Measurements from ENCODE around the gene NFKB2.
A peak's percentile ranks its signal among the peaks of the same experiment; 100 is the strongest.

Gene NFKB2

DNA sequence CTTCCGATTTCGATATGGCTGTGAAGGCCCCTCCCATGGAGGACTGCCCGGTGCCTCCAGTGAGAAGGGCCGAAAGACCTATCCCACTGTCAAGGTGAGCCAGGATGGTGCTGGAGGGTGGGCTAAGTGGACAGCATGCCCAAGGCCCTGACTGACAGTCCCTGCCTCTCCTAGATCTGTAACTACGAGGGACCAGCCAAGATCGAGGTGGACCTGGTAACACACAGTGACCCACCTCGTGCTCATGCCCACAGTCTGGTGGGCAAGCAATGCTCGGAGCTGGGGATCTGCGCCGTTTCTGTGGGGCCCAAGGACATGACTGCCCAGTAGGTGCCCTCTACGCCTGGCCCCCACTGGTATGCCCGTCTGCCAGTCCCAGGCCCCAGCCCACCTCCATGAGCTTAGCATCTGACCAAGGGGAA, 1.2 kb downstream of the NFKB2 start:
- Histone ChIP-seq H3K4me2 (ENCODE audit: low read length) (no peak overlapping the region), H3K9ac (ENCODE audit: low read length) (no peak overlapping the region), H4K5ac (ENCODE audit: low read length) (no peak overlapping the region), H3K23ac (ENCODE audit: low read length) (no peak overlapping the region), H3K18ac (ENCODE audit: low read length) (no peak overlapping the region), H4K8ac (ENCODE audit: low read depth, low read length) (no peak overlapping the region), H3K79me1 (ENCODE audit: low read length) (no peaks in the 10 kb centered on the region), H3K4ac (ENCODE audit: low read depth, low read length) (no peak overlapping the region), H3K4me1 (ENCODE audit: control insufficient read depth, low read depth, low read length) (peaks cover 10% of the 10 kb centered on the region), H2BK120ac (ENCODE audit: low read depth, low read length) (no peak overlapping the region), H2BK15ac (replicated peaks; ENCODE audit: low read depth) (no peak overlapping the region), H3K27ac (ENCODE audit: low read depth, low read length) (no peak overlapping the region), H3K27me3 (ENCODE audit: insufficient read depth, low read length, poor library complexity) (no peaks in the 10 kb centered on the region), H3K4me3 (ENCODE audit: low read length) (no peak overlapping the region), H3K56ac (ENCODE audit: low read length) (no peak overlapping the region), H3K36me3 (ENCODE audit: control insufficient read depth, insufficient read depth, low read length) (no peaks in the 10 kb centered on the region), H3K79me2 (ENCODE audit: control insufficient read depth, insufficient read depth, low read length) (no peaks in the 10 kb centered on the region), H2BK5ac (ENCODE audit: low read length) (no peak overlapping the region), H2AK5ac (ENCODE audit: low read length) (no peak overlapping the region)
- WGBS (ENCODE audit: extremely low coverage, insufficient coverage, low lambda C conversion rate): no CpG with 5 or more reads among the region's 12 CpGs
- DNase-seq: no peak

GRCh38 chr10:102397222-102398171, 2.0 kb downstream of the NFKB2 start:
- H3K4ac ChIP-seq (ENCODE audit: low read depth, low read length): no peak overlapping the region
- no peaks in the 10 kb centered on the region for H3K36me3 ChIP-seq (ENCODE audit: control insufficient read depth, insufficient read depth, low read length)
- H3K23ac ChIP-seq (ENCODE audit: low read length): no peak overlapping the region
- no peak overlapping the region for H2BK15ac ChIP-seq (replicated peaks; ENCODE audit: low read depth)
- H3K56ac ChIP-seq (ENCODE audit: low read length): no peak overlapping the region
- H3K18ac ChIP-seq (ENCODE audit: low read length): no peak overlapping the region
- no peak for DNase-seq
- H3K4me2 ChIP-seq (ENCODE audit: low read length): no peak overlapping the region
- H4K5ac ChIP-seq (ENCODE audit: low read length): no peak overlapping the region
- no peak overlapping the region for H2BK5ac ChIP-seq (ENCODE audit: low read length)
- H3K4me3 ChIP-seq (ENCODE audit: low read length): no peak overlapping the region
- H3K27me3 ChIP-seq (ENCODE audit: insufficient read depth, low read length, poor library complexity): no peaks in the 10 kb centered on the region
- no peak overlapping the region for H4K8ac ChIP-seq (ENCODE audit: low read depth, low read length)
- no peaks in the 10 kb centered on the region for H3K79me2 ChIP-seq (ENCODE audit: control insufficient read depth, insufficient read depth, low read length)
- no peak overlapping the region for H3K9ac ChIP-seq (ENCODE audit: low read length)
- H3K4me1 ChIP-seq (ENCODE audit: control insufficient read depth, low read depth, low read length): peaks cover 10% of the 10 kb centered on the region
- H3K79me1 ChIP-seq (ENCODE audit: low read length): no peaks in the 10 kb centered on the region
- no peak overlapping the region for H3K27ac ChIP-seq (ENCODE audit: low read depth, low read length)
- WGBS (ENCODE audit: extremely low coverage, insufficient coverage, low lambda C conversion rate): no CpG with 5 or more reads among the region's 14 CpGs
- no peak overlapping the region for H2BK120ac ChIP-seq (ENCODE audit: low read depth, low read length)
- no peak overlapping the region for H2AK5ac ChIP-seq (ENCODE audit: low read length)

GRCh38 chr10:102398172-102399020, 2.9 kb downstream of the NFKB2 start:
- no peaks in the 10 kb centered on the region for H3K79me1 ChIP-seq (ENCODE audit: low read length)
- no peak overlapping the region for H2BK15ac ChIP-seq (replicated peaks; ENCODE audit: low read depth)
- no peak overlapping the region for H3K56ac ChIP-seq (ENCODE audit: low read length)
- no peak overlapping the region for H3K4me3 ChIP-seq (ENCODE audit: low read length)
- DNase-seq: no peak
- H3K4me2 ChIP-seq (ENCODE audit: low read length): no peak overlapping the region
- no peak overlapping the region for H3K27ac ChIP-seq (ENCODE audit: low read depth, low read length)
- no peaks in the 10 kb centered on the region for H3K79me2 ChIP-seq (ENCODE audit: control insufficient read depth, insufficient read depth, low read length)
- no peaks in the 10 kb centered on the region for H3K27me3 ChIP-seq (ENCODE audit: insufficient read depth, low read length, poor library complexity)
- no peak overlapping the region for H3K23ac ChIP-seq (ENCODE audit: low read length)
- no peak overlapping the region for H4K5ac ChIP-seq (ENCODE audit: low read length)
- no peak overlapping the region for H2BK5ac ChIP-seq (ENCODE audit: low read length)
- H3K18ac ChIP-seq (ENCODE audit: low read length): no peak overlapping the region
- no peak overlapping the region for H3K9ac ChIP-seq (ENCODE audit: low read length)
- H4K8ac ChIP-seq (ENCODE audit: low read depth, low read length): no peak overlapping the region
- peaks cover 10% of the 10 kb centered on the region for H3K4me1 ChIP-seq (ENCODE audit: control insufficient read depth, low read depth, low read length)
- no peak overlapping the region for H2BK120ac ChIP-seq (ENCODE audit: low read depth, low read length)
- no peak overlapping the region for H3K4ac ChIP-seq (ENCODE audit: low read depth, low read length)
- no CpG with 5 or more reads among the region's 21 CpGs for whole genome bisulfite sequencing (ENCODE audit: extremely low coverage, insufficient coverage, low lambda C conversion rate)
- H2AK5ac ChIP-seq (ENCODE audit: low read length): no peak overlapping the region
- H3K36me3 ChIP-seq (ENCODE audit: control insufficient read depth, insufficient read depth, low read length): no peaks in the 10 kb centered on the region

DNA sequence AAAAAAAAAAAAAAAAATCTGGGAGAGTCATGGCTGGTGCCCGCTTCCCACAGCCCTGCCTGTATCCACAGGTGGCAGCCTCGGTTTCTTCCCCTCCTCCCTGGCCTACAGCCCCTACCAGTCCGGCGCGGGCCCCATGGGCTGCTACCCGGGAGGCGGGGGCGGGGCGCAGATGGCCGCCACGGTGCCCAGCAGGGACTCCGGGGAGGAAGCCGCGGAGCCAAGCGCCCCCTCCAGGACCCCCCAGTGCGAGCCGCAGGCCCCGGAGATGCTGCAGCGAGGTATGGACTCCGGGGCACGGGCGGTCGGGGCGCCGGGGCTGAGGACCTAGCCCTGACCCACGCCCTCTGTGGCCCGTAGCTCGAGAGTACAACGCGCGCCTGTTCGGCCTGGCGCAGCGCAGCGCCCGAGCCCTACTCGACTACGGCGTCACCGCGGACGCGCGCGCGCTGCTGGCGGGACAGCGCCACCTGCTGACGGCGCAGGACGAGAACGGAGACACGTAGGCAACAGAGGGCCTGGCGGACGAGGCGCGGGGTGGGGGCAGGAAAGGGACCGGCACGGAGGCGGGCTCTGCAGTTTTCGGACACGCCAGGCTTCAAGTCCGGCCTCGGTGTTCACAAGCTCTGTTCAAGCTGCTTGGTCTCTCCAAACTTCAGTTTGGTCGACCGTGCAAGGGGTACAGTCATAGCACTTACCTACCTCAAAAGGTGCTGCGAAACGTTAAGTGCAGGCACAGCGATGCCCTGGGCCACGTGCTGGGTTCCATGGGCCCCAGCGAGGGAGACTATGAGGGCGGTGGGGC, 3.9 kb downstream of the NFKB2 start:
- H3K4me1 ChIP-seq (ENCODE audit: control insufficient read depth, low read depth, low read length): peaks cover 10% of the 10 kb centered on the region
- H2BK15ac ChIP-seq (replicated peaks; ENCODE audit: low read depth): no peak overlapping the region
- no peaks in the 10 kb centered on the region for H3K79me2 ChIP-seq (ENCODE audit: control insufficient read depth, insufficient read depth, low read length)
- no CpG with 5 or more reads among the region's 72 CpGs for WGBS (ENCODE audit: extremely low coverage, insufficient coverage, low lambda C conversion rate)
- H3K27ac ChIP-seq (ENCODE audit: low read depth, low read length): no peak overlapping the region
- no peak overlapping the region for H3K23ac ChIP-seq (ENCODE audit: low read length)
- no peak overlapping the region for H3K4me3 ChIP-seq (ENCODE audit: low read length)
- no peak overlapping the region for H2BK5ac ChIP-seq (ENCODE audit: low read length)
- H3K79me1 ChIP-seq (ENCODE audit: low read length): no peaks in the 10 kb centered on the region
- no peaks in the 10 kb centered on the region for H3K27me3 ChIP-seq (ENCODE audit: insufficient read depth, low read length, poor library complexity)
- no peak overlapping the region for H4K8ac ChIP-seq (ENCODE audit: low read depth, low read length)
- peak overlapping the region; percentile 64 for H3K4me2 ChIP-seq (ENCODE audit: low read length)
- peak overlapping the region; percentile 88 for H3K56ac ChIP-seq (ENCODE audit: low read length)
- H4K5ac ChIP-seq (ENCODE audit: low read length): no peak overlapping the region
- no peak overlapping the region for H2AK5ac ChIP-seq (ENCODE audit: low read length)
- no peak overlapping the region for H2BK120ac ChIP-seq (ENCODE audit: low read depth, low read length)
- no peaks in the 10 kb centered on the region for H3K36me3 ChIP-seq (ENCODE audit: control insufficient read depth, insufficient read depth, low read length)
- H3K4ac ChIP-seq (ENCODE audit: low read depth, low read length): no peak overlapping the region
- no peak overlapping the region for H3K18ac ChIP-seq (ENCODE audit: low read length)
- DNase-seq: peak; percentile 92
- peak overlapping the region; percentile 70 for H3K9ac ChIP-seq (ENCODE audit: low read length)

DNA sequence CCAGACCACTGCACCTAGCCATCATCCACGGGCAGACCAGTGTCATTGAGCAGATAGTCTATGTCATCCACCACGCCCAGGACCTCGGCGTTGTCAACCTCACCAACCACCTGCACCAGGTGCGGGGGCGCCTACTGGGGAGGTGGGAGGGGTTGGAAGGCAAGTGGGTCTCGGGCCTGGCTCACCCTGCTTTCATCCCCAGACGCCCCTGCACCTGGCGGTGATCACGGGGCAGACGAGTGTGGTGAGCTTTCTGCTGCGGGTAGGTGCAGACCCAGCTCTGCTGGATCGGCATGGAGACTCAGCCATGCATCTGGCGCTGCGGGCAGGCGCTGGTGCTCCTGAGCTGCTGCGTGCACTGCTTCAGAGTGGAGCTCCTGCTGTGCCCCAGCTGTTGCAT, 4.6 kb downstream of the NFKB2 start:
- Histone ChIP-seq H3K79me2 (ENCODE audit: control insufficient read depth, insufficient read depth, low read length) (no peaks in the 10 kb centered on the region), H4K5ac (ENCODE audit: low read length) (no peak overlapping the region), H2AK5ac (ENCODE audit: low read length) (no peak overlapping the region), H4K8ac (ENCODE audit: low read depth, low read length) (no peak overlapping the region), H3K27me3 (ENCODE audit: insufficient read depth, low read length, poor library complexity) (no peaks in the 10 kb centered on the region), H3K4ac (ENCODE audit: low read depth, low read length) (no peak overlapping the region), H3K18ac (ENCODE audit: low read length) (no peak overlapping the region), H3K23ac (ENCODE audit: low read length) (no peak overlapping the region), H2BK15ac (replicated peaks; ENCODE audit: low read depth) (no peak overlapping the region), H3K4me1 (ENCODE audit: control insufficient read depth, low read depth, low read length) (peaks cover 7% of the 10 kb centered on the region), H3K4me2 (ENCODE audit: low read length) (no peak overlapping the region), H3K56ac (ENCODE audit: low read length) (peak overlapping the region; percentile 75), H3K36me3 (ENCODE audit: control insufficient read depth, insufficient read depth, low read length) (no peaks in the 10 kb centered on the region), H2BK120ac (ENCODE audit: low read depth, low read length) (no peak overlapping the region), H3K4me3 (ENCODE audit: low read length) (no peak overlapping the region), H2BK5ac (ENCODE audit: low read length) (no peak overlapping the region), H3K27ac (ENCODE audit: low read depth, low read length) (no peak overlapping the region), H3K79me1 (ENCODE audit: low read length) (no peaks in the 10 kb centered on the region), H3K9ac (ENCODE audit: low read length) (peak overlapping the region; percentile 41)
- DNase-seq: no peak
- no CpG with 5 or more reads among the region's 17 CpGs for WGBS (ENCODE audit: extremely low coverage, insufficient coverage, low lambda C conversion rate)
